Smooth muscle cell (in vitro differentiated cells): ENCODE measurements around the gene ISL2. TPM values are rescaled to one million over a fixed set of nuclear protein-coding genes. Genes with fewer than 3 reads are reported as not detected.
A peak's percentile ranks its signal among the peaks of the same experiment; 100 is the strongest.

Experiments
- DNase-seq: peaks from one replicate; lab custom pipeline; 2025; ENCODE audit not compliant: unreplicated experiment; lab: John Stamatoyannopoulos, UW
- H2AFZ ChIP-seq: fragments of 200-600 bp; sonication (generic); 2 replicates; pipeline ENCODE4 v1.6.0; 2016; ENCODE audit warnings: antibody characterized with exemption, low read depth, mild to moderate bottlenecking
- H3F3A ChIP-seq: fragments of 200-600 bp; sonication (generic); 2 replicates; pipeline ENCODE4 v1.6.0; 2017; ENCODE audit warnings: antibody characterized with exemption, low read depth
- H3K27ac ChIP-seq: fragments of 200-600 bp; sonication (generic); 2 replicates; pipeline ENCODE4 v1.5.1; 2016; ENCODE audit warnings: low read depth, mild to moderate bottlenecking
- H3K27me3 ChIP-seq: fragments of 200-600 bp; sonication (generic); 2 replicates; pipeline ENCODE4 v1.6.1; 2016; ENCODE audit warnings: low read depth, mild to moderate bottlenecking
- H3K36me3 ChIP-seq: fragments of 200-600 bp; sonication (generic); 2 replicates; pipeline ENCODE4 v1.5.1; 2016; ENCODE audit warnings: low read depth
- H3K4me1 ChIP-seq: fragments of 200-600 bp; sonication (generic); 2 replicates; pipeline ENCODE4 v1.5.1; 2016; ENCODE audit warnings: low read depth
- H3K4me2 ChIP-seq: fragments of 200-600 bp; sonication (generic); 2 replicates; pipeline ENCODE4 v1.6.0; 2016; ENCODE audit warnings: mild to moderate bottlenecking
- H3K4me3 ChIP-seq: fragments of 200-600 bp; sonication (generic); 2 replicates; pipeline ENCODE4 v1.5.1; 2016; ENCODE audit warnings: mild to moderate bottlenecking
- H3K79me2 ChIP-seq: fragments of 200-600 bp; sonication (generic); 2 replicates; pipeline ENCODE4 v1.6.0; 2016; ENCODE audit warnings: low read depth, mild to moderate bottlenecking
- H3K9ac ChIP-seq: fragments of 200-600 bp; sonication (generic); 2 replicates; pipeline ENCODE4 v1.6.0; 2016; ENCODE audit warnings: low read depth
- H3K9me3 ChIP-seq: fragments of 200-600 bp; sonication (generic); replicated peaks from 2 replicates; pipeline ENCODE4 v1.5.1; 2016; ENCODE audit warnings: low read depth
- H4K20me1 ChIP-seq: fragments of 200-600 bp; sonication (generic); 2 replicates; pipeline ENCODE4 v1.6.0; 2016; ENCODE audit warnings: low read depth
- CTCF ChIP-seq: fragments of 200-600 bp; sonication (generic); IDR thresholded peaks from 2 replicates; pipeline ENCODE4 v1.5.1; 2017; ENCODE audit warnings: borderline replicate concordance, mild to moderate bottlenecking, antibody characterized with exemption; ENCODE audit not compliant: insufficient read depth, poor library complexity, severe bottlenecking
- WGBS: methylation state at CpG from one replicate; pipeline ENCODE4 v1.1.7; 2016; ENCODE audit warnings: low lambda C conversion rate; 5-methylcytosine and 5-hydroxymethylcytosine counted together
- polyA plus RNA-seq: library from polyadenylated mRNA; unstranded; fragments of >200 nt; fragmentation: Nextera tagmentation; extraction: Ambion mirVana; gene quantifications from 2 replicates; pipeline ENCODE4 v1.2.1, GENCODE V29; 2016
- total RNA-seq: library from RNA; depleted of rRNA; stranded (reverse); fragments of >200 nt; gene quantifications from 2 replicates; pipeline ENCODE4 v1.2.3, GENCODE V29; 2014

ISL2 gene
- total and polyA plus RNA-seq, 2 experiments from 2014 or later = 0.22 TPM; not detected in 1

GRCh38 chr15:76337059-76337695, 604 bp downstream of the ISL2 start:
- DNase-seq = no peak
- Histone ChIP-seq H3K27ac (no peak overlapping the region), H3F3A (no peaks in the 10 kb centered on the region)

DNA sequence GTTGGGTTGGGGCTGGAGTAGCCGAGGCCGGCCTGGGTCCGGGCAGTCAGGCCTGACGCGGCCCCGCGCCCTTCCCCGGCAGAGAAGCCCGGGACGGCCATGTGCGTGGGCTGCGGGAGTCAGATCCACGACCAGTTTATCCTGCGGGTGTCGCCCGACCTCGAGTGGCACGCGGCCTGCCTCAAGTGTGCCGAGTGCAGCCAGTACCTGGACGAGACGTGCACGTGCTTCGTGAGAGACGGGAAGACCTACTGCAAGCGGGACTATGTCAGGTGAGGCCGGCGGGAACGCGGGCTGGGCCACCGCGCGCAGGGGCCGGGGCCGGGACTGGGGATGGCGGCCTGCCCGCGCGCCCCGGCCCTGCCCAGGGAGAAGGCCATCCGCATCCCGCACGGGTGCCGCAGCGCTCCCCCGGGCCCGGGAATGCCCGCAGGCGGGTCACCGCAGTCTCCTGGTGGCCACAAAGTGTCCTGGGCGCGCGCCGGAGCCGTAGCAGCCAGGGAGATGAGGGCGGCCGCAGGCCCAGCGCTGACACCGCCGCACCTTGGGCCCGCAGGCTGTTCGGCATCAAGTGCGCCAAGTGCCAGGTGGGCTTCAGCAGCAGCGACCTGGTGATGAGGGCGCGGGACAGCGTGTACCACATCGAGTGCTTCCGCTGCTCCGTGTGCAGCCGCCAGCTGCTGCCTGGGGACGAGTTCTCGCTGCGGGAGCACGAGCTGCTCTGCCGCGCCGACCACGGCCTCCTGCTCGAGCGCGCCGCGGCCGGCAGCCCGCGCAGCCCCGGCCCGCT, 1.3 kb downstream of the ISL2 start:
- Histone ChIP-seq H3K27ac (no peak overlapping the region), H3K27me3 (peaks cover 98% of the 10 kb centered on the region), H3K4me1 (peaks cover 44% of the 10 kb centered on the region), H2AFZ (no peak overlapping the region), H4K20me1 (peaks cover 23% of the 10 kb centered on the region), H3K79me2 (no peaks in the 10 kb centered on the region), H3K9me3 (no peaks in the 10 kb centered on the region), H3K4me2 (peak overlapping the region; percentile 88), H3K9ac (no peak overlapping the region), H3K36me3 (no peaks in the 10 kb centered on the region), H3F3A (no peaks in the 10 kb centered on the region), H3K4me3 (peak overlapping the region; percentile 45)
- no peak for DNase-seq
- 5% methylated on average over 78 of the region's 89 CpGs for WGBS
- no peak for TF ChIP-seq CTCF

More at GRCh38 chr15:76337059-76337695, 604 bp downstream of the ISL2 start:
- peaks cover 23% of the 10 kb centered on the region for H4K20me1 ChIP-seq
- no peaks in the 10 kb centered on the region for H3K79me2 ChIP-seq
- TF ChIP-seq CTCF = no peak
- H3K4me1 ChIP-seq = peaks cover 41% of the 10 kb centered on the region
- no peaks in the 10 kb centered on the region for H3K36me3 ChIP-seq
- 6% methylated on average over 25 of the region's 25 CpGs for WGBS
- peaks cover 98% of the 10 kb centered on the region for H3K27me3 ChIP-seq
- no peak overlapping the region for H3K9ac ChIP-seq
- peak overlapping the region; percentile 88 for H3K4me2 ChIP-seq
- no peaks in the 10 kb centered on the region for H3K9me3 ChIP-seq
- H3K4me3 ChIP-seq = peak overlapping the region; percentile 45
- H2AFZ ChIP-seq = no peak overlapping the region

- peak overlapping the region; percentile 88 for H3K4me2 ChIP-seq
- H3K27me3 ChIP-seq = peaks cover 98% of the 10 kb centered on the region
These were observed 2.1 kb downstream of the ISL2 start for GRCh38 chr15:76338486-76339304.

More at GRCh38 chr15:76338486-76339304, 2.1 kb downstream of the ISL2 start:
- H3K79me2 ChIP-seq = no peaks in the 10 kb centered on the region
- WGBS = 14% methylated on average over 26 of the region's 26 CpGs
- DNase-seq = no peak
- no peak overlapping the region for H3K27ac ChIP-seq
- peak overlapping the region; percentile 45 for H3K4me3 ChIP-seq
- H2AFZ ChIP-seq = no peak overlapping the region
- no peaks in the 10 kb centered on the region for H3K36me3 ChIP-seq
- no peak for TF ChIP-seq CTCF
- no peak overlapping the region for H3K9ac ChIP-seq
- H3K9me3 ChIP-seq = no peaks in the 10 kb centered on the region
- peaks cover 23% of the 10 kb centered on the region for H4K20me1 ChIP-seq
- peaks cover 45% of the 10 kb centered on the region for H3K4me1 ChIP-seq
- no peaks in the 10 kb centered on the region for H3F3A ChIP-seq
